Astrocyte of the spinal cord (primary cell): ENCODE data around the gene MRM1.

Experiments
- DNase-seq: peaks from one replicate; pipeline ENCODE4 v3.0.0; 2011; ENCODE audit warnings: low read depth, low spot score
- H3K4me3 ChIP-seq: 2 replicates; pipeline ENCODE4 v1.5.1; 2011; ENCODE audit warnings: low read depth, mild to moderate bottlenecking, low read length, moderate library complexity
- in situ Hi-C: cut with HindIII; loops from 2 replicates; pipeline ENCODE4 v1.10.0; 2017; ENCODE audit warnings: low sequenced_read_pairs
- TF ChIP-seq, protein P1 (sequence below): IDR thresholded peaks from 2 replicates; pipeline ENCODE4 v1.5.1; 2012; ENCODE audit warnings: low read depth, mild to moderate bottlenecking, low read length, inconsistent platforms

Gene MRM1, protein sequence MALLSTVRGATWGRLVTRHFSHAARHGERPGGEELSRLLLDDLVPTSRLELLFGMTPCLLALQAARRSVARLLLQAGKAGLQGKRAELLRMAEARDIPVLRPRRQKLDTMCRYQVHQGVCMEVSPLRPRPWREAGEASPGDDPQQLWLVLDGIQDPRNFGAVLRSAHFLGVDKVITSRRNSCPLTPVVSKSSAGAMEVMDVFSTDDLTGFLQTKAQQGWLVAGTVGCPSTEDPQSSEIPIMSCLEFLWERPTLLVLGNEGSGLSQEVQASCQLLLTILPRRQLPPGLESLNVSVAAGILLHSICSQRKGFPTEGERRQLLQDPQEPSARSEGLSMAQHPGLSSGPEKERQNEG

DNA sequence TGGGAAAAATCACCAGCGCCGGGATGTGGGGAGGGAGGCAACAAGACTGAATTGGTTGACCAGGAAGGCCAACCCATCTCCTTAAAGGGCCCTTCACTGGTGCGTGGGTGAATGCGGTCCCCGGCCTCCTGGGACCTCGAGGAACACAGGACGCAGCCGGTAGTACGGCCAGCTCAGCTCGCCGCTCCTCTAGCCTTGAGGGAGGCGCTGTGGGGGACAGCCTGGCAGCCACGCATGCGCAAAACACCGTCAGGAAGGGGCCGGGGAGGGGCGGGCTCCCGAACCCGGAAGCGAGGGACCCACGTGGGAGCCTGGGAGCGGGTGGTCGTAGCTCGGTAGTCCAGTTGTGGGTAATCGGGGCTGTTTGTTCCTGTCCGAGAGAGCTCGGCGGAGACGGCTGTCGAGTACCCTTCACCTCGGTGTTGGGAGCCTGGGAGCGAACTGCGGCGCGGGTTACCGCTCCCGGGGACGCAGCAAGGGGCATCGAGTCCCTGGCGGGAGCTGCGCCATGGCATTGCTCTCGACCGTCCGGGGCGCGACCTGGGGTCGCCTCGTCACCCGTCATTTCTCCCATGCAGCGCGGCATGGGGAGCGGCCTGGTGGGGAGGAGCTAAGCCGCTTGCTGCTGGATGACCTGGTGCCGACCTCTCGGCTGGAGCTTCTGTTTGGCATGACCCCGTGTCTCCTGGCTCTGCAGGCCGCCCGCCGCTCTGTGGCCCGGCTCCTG, at the start of gene MRM1:
MRM1 (plus strand) TSS at position 281 of the 727 bp plus-strand sequence; CDS start at position 509, 228 bp downstream.
- TF ChIP-seq, protein P1, sequence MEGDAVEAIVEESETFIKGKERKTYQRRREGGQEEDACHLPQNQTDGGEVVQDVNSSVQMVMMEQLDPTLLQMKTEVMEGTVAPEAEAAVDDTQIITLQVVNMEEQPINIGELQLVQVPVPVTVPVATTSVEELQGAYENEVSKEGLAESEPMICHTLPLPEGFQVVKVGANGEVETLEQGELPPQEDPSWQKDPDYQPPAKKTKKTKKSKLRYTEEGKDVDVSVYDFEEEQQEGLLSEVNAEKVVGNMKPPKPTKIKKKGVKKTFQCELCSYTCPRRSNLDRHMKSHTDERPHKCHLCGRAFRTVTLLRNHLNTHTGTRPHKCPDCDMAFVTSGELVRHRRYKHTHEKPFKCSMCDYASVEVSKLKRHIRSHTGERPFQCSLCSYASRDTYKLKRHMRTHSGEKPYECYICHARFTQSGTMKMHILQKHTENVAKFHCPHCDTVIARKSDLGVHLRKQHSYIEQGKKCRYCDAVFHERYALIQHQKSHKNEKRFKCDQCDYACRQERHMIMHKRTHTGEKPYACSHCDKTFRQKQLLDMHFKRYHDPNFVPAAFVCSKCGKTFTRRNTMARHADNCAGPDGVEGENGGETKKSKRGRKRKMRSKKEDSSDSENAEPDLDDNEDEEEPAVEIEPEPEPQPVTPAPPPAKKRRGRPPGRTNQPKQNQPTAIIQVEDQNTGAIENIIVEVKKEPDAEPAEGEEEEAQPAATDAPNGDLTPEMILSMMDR = peak; percentile 25

DNA sequence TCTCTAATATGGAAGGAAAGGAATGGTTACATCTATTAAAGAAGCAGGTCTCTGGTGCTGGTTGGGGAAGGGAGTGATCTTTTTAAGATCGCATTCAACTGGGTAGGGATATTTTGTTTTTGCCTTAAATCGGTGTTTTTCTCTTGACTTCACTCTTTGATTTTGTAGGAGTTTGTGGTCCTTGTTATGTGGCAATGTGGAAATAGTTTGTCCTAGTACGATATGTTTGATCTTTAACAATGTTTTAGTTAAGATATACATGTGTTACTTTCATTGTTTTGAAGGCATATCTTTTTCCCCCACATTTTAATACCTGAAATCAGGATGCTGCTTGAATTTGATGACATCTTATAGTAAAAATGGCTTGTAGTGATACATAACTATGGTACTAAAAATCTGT, 47.9 kb upstream of the MRM1 start:
- TF ChIP-seq, protein P1 = no peak
- no peak overlapping the region for H3K4me3 ChIP-seq
- in situ Hi-C loops = no loop called here
- DNase-seq = no peak

More for the DNA sequence above, at the start of gene MRM1:
- H3K4me3 ChIP-seq = peak within 1 kb of the TSS; percentile 93
- DNase-seq = peak; percentile 91
- in situ Hi-C loops = no loop called here

DNA sequence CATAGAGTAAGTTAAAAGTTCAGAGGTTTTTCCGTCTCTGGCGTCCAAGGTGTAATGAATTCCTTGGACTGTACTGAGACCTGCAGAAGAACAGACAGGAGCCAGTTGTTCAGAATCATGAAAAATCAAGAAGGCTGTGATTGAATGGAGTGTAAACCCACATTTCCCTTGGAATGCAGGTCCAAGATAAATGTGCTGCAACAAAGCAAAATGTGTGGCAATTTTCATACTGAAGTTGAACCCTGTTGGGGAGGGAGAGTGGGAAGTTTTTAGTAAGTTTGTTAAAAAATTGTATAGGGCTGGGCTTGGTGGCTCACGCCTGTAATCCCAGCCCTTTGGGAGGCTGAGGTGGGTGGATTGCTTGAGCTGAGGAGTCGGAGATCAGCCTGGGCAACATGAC, 35.3 kb upstream of the MRM1 start:
- in situ Hi-C loops = no loop called here
- TF ChIP-seq, protein P1 = no peak
- H3K4me3 ChIP-seq = no peak overlapping the region
- DNase-seq = no peak

DNA sequence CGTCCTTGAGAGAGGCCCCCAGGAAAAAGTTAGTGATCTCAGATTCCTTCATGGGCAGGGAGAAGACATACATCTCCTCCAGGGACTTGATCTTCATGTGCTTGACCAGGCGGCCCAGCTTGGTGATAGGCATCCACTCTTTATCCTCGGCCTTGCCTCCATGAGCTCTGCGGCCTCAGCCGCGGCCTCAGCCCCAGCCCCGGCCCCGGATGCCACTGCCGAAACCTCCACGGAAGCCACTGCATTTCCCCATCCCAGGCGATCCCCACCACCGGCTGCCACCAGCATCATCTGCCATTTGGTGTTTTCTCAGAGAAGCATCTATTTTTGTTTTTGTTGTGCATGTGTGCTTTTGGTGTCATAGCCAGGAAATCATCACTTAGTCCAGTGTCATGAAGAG, 26.4 kb upstream of the MRM1 start:
- TF ChIP-seq, protein P1 = no peak
- in situ Hi-C loops = no loop called here
- no peak overlapping the region for H3K4me3 ChIP-seq
- no peak for DNase-seq

DNA sequence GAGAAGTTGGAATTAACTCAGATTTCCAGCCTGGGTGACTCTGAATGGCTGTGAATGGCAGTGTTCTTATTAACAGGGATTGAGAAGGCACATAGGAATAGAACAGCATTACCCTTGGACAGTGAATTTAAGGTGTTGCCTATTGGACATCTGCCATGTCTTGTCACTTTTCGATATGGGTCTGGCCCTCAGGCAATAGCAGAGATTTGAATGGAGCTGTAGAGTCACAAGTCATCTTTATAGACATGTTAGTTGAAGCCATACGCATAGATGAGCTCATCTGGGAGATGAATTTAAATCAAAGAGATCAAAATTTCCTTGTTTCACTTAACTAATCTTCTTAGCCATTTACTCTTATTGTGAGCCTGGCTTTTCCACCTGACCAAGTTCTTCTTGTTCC, 24.6 kb upstream of the MRM1 start:
- TF ChIP-seq, protein P1 = no peak
- no peak for DNase-seq
- H3K4me3 ChIP-seq = no peak overlapping the region
- in situ Hi-C loops = no loop called here

DNA sequence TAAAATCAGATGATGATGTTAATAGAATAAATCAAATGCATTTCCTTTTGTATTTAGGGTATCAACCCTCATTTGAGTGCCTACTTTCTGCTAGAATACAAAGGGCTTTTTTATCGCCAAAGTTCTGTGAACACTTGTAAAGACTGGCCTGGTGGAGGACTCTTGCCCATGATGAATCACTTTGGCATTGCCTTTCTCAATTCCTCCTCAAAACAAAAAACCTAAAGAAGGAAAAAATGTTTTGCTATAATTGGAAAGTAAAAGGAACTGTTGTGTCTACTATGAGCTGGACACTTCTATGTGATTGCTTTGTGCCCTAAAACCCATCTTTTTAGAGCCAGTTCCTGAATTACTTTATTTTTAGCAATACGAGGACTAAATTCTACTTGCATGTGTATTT, 22.7 kb upstream of the MRM1 start:
- H3K4me3 ChIP-seq = no peak overlapping the region
- in situ Hi-C loops = no loop called here

More for the DNA sequence above, 22.7 kb upstream of the MRM1 start:
- TF ChIP-seq, protein P1 = no peak
- DNase-seq = no peak
